Stimulated activated CD4-positive, alpha-beta T cell treated with anti-CD3 and anti-CD28 coated beads, Interleukin-1b, Interleukin-23, amount 100 ng/mL, for 48 hours (primary cell): ENCODE results near the gene KRT79.

Experiments used
- DNase-seq: peaks from one replicate; pipeline ENCODE4 v3.0.0-alpha.2; 2020

KRT79 gene

DNA sequence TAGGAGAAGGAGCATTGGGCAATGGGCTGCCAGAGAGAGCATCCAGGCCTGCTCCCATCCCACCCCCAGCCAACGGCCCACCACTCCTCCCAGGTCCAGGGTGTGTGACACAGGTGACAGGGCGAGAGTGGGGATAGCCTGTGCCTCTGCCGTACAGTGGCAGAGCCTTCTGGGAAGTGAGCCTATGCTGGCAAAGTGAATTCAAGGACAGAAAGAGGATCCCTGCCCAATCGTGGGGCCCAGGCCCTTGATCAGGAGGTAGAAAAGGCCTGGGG, 553 bp upstream of the KRT79 start:
- no peak for DNase-seq

- no peak for DNase-seq
These were observed 866 bp downstream of the KRT79 start for GRCh38 chr12:52832985-52833905.

GRCh38 chr12:52832451-52832850, 1.7 kb downstream of the KRT79 start:
- no peak for DNase-seq

GRCh38 chr12:52831251-52831650, 2.9 kb downstream of the KRT79 start:
- no peak for DNase-seq

DNA sequence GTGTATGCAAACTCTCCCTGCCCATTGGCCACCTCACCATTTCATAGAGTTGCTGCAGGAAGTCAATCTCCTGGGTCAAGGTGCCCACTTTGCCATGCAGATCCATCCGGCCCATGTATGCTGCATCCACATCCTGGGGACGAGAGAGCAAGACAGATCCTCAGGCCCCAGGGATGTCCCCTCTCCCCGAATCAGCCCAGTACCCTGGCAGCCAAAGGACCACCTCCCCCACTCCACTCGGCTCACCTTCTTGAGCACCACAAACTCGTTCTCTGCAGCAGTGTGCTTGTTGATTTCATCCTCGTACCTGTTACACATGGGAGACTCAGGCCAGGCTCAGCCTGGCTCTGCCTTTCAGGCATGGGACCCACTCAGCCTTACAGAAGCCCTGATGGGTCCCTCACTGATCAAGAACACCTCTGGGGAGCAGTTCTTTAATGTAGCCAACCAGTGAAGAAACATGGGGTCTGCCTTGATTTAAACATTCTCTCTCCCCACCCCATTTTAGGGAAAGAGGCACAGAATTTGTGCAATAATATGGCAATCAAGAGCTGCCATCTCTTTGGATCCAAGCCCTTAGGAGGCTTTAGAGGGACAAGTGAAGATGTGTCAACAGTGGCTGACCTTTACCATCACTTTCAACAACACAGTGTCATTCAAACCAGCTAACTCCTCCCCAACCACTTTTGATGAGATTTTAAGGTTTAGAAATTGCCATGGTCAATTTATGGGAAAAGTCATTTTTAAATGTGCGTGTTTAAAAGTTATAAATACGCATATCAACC, 3.9 kb downstream of the KRT79 start:
- no peak for DNase-seq

DNA sequence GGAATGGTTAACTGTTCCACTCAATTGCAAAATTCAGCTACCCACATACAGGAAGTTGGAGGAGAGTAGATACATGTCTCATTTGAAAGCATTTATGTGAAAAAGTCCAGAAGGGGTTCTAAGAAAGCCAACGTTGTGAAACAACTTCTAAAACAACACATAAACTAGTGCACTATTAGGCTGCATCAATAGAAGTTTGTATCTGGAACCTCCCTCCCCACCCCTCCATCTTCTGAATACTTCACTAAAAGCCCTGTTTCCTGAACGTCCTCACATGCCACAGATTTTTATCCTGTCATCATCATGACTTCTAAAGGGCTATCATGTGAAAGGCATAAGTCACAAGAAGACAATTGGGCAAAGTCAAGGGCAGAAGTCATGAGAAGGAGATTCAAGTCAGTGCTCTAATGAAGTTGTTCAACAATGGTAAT, 5.5 kb downstream of the KRT79 start:
- DNase-seq = no peak

DNA sequence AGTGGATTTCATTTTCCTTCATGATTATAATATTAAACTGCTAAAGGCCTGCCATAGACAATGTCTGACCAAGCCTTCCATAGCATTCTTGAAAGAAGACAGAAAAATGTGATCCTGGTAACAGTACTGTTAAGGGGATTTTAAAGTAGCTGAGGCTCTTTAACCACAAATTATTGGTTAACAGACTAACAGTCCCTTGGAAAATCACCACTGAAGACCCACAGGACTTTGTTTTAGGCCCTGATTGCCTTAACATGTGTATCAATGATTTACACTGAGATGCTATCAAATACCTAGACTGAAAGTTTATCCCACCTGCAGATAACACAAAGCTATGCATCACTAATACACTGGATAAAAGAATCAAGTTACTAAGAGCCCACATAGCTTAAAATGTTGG, 6.0 kb downstream of the KRT79 start:
- no peak for DNase-seq

DNA sequence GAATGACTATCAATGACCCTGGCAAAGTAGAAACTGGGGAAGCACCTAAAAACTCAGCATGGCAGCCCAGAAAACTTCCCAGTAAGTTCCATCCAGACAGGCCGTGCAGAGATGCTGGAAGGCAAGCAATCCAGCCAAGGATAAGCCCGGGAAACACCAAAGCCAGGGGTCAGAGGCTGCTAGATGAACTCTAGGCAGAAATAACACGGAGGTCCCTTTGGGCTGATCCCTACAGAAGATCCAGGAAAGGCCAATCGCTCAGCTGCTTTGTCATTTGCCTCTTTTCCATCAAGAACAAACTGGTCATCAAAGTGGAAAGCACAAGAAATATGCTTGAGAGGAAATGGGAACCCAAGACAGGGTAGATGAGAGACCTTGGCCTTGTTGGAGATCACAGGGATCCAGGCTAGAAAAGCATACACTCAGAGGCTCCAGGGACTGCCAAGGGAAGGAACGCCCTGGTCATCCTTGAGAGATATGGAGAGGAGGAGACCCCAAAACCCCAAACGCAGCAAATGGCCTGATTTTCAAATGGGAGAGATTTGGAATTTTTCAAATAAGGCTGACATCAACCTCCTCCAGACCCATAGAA, 6.5 kb downstream of the KRT79 start:
- DNase-seq = no peak

GRCh38 chr12:52826611-52827498, 7.3 kb downstream of the KRT79 start:
- no peak for DNase-seq

GRCh38 chr12:52825961-52826360, 8.2 kb downstream of the KRT79 start:
- no peak for DNase-seq

DNA sequence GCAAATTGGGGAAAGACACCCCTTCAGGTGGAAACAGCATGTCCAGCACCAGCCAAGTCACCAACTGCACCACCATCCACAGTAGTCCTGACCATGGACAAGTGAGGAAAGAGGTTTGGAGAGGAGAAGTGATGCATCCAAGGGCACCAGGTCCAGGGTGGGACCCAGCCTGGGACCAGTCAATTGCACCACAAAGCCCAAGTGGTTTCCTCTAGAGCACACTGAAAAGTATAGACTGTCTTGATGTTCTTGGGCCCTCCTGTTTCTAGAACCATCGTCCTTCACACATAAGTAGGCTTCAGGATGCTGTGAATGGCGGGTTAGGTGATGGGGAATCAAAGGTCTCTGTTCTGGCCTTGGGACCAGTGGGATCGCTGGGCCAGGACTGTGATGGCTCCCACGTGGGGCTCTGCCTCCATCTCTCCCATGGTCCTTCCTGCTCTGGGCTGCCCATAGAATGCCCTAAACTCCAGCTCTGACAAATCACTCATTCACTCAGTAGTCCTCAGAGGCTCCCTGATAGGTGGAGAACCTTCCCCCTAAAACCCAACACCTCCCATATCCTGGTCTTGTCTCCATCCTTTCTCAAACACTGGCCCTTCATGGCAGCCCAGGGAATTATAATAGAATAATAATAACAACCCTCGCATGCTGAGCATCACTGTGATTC, 9.2 kb downstream of the KRT79 start:
- no peak for DNase-seq

DNA sequence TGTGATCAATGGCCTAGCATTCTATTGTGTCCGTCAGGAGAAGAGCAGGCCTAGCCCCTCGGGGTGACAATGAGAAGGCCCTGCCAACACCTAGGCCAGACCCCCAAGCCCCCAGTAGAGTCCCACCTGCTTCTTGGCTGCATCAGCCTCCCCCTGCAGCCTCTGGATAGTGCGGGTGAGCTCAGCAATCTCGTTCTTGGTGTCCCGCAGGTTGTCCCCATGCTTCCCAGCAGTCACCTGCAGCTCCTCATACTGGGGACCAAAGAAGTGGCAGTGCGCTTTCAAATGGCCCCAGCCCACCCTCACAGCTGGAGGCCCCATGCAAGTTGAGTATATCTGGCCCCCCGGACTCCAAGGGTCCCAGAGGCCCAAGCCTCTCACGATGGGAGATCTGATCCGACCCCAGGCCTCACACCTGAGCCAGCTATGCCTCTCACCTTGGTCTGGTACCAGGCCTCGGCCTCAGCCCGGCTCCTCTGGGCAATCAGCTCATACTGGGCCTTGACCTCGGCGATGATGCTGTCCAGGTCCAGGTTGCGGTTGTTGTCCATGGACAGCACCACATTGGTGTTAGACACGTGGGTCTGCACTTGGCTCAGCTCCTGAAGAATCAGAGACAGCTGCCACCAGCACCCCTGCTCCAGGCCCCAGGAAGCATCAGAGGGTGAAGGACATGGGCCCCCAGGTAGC, 10.2 kb downstream of the KRT79 start:
- no peak for DNase-seq

DNA sequence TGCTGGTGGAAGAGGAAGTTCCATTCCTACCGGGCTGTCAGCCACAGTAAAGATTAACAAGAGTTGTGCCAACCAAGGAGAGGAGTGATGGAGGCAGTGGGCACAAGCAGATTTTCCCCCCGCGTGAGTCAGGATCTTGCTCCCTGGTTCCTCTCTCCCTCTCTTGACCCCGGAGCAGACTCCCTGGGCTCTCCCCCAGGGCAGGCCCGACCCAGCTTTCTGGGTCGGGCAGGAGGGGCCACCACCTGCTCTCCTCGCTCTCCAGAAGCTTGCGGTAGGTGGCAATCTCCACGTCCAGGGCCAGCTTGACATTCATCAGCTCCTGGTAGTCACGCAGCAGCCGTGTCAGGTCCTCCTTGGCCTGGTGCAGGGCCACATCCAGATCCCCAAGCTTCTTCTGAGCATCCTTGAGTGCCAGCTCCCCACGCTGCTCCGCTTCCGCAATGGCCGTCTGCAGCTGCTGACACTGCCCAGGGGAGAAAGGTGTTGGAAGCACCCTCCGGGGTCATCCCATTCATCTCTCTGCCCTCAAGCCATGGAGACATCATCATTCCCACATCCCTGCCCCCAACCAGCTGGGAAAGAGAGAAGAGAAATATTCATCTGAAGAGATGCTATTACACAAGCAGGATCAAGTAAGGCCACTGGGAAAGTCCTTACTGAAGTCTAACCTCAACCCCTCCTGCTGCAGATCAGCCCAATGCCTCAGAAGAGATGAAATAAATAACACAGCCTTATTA, 11.2 kb downstream of the KRT79 start:
- no peak for DNase-seq

GRCh38 chr12:52821826-52822660, 12.1 kb downstream of the KRT79 start:
- DNase-seq = no peak

- DNase-seq = no peak
These were observed 12.9 kb downstream of the KRT79 start for GRCh38 chr12:52821071-52821730.

- no peak for DNase-seq
These were observed 13.6 kb downstream of the KRT79 start for GRCh38 chr12:52820521-52820920.

DNA sequence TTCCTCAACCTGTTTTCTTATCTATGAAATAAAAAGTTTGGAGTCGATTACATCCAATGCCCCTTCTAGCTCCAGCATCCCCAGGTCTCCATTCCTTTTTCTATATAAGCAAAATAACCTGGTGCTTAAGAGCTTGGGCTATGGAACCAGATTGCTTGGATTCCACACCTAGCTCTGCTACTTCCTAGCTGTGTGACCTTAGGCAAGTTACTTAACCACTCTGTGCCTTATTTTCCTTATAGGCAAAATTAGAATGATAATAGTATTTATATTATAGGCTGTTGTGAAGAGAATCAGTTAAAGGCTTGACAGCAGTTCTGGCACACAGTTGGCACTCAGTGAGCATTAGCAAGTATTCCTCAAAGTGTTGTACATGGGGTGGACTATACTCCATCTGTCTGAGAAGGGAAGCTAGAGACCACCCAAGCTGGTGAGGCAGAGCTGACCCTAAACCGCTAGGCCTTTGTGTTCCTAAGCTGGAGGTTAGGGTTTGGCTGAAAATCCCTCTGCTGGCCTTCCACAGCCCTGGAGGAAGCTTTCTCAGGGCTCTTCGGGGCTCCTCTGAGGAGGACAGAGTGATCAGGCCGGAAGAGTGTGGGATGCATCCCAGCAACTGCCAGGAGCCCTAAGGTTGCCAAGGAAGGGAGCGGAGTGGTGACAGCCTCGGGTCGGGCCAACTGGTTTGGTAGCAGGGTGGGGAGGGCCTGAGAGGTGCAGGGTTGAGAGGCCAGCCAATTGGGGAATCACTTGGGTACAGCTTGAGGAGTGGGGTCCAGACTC, 14.2 kb downstream of the KRT79 start:
- no peak for DNase-seq

DNA sequence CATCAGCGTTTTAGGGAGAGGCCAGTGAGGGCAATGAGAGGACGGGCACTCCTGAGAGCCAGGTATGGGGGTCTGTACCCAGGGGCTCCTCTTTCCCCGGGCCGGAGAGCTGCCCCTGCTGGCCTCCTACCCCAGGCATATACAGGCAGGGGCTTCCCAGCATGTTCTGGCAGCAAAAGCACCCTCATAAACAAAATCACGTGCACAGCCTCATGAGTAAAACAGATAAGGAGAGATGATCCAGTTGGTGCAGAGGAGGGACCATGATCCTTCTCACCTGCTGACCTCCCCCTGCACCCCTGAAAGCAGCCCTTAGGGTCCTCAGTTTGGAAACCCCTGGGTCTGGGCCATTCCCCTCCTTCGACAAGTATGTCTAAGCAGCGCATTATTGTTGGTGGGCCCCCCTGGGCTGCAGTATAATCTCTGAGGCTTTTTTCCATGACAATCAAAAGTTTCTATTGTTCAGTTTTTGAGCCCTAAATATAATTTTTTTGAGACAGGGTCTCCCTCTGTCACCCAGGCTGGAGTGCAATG, 15.2 kb downstream of the KRT79 start:
- DNase-seq = no peak
